Effector CD8-positive, alpha-beta T cell (primary cell): ENCODE results near the gene OR2G6.
"Not testable (repeated sequence)": the region's sequence is repeated elsewhere in the genome, so short reads cannot be mapped to it uniquely, and the experiment has no call there.

Source experiments
- DNase-seq: peaks from one replicate; lab custom pipeline; 2025; lab: John Stamatoyannopoulos, UW
- total RNA-seq, 4 experiments: gene quantifications; one replicate each; lab custom pipeline; 2026; lab: John Stamatoyannopoulos, UW

OR2G6 gene
- 0 reads per million in 4 experiments for total RNA-seq

GRCh38 chr1:248507773-248508172 lies at the start of gene OR2G6:
Gene OR2G6 (plus strand): TSS chr1:248508073. CDS start chr1:248521647, 13,574 bp downstream.
- DNase-seq, result not testable (repeated sequence)

- not testable (repeated sequence) for DNase-seq
These were observed 48.8 kb upstream of the OR2G6 start for GRCh38 chr1:248459117-248459516.

- DNase-seq, result no peak
These were observed 36.7 kb upstream of the OR2G6 start for GRCh38 chr1:248471154-248471553.

- DNase-seq, result not testable (repeated sequence)
These were observed 35.8 kb upstream of the OR2G6 start for GRCh38 chr1:248472111-248472510.

GRCh38 chr1:248473051-248473450 lies 34.8 kb upstream of the OR2G6 start, which contains the start of gene OR2T3:
Gene OR2T3 (plus strand): TSS chr1:248473351. CDS start chr1:248473351, 0 bp downstream.
- not testable (repeated sequence) for DNase-seq

GRCh38 chr1:248475660-248476059 lies 32.2 kb upstream of the OR2G6 start:
- DNase-seq, result not testable (repeated sequence)

GRCh38 chr1:248481686-248482579 lies 25.9 kb upstream of the OR2G6 start:
- DNase-seq, result not testable (repeated sequence)

GRCh38 chr1:248488289-248488688 lies 19.6 kb upstream of the OR2G6 start, which contains the start of gene OR2T5:
Gene OR2T5 (plus strand): TSS chr1:248488589. CDS start chr1:248488589, 0 bp downstream.
- not testable (repeated sequence) for DNase-seq

- DNase-seq, result not testable (repeated sequence)
These were observed 11.2 kb upstream of the OR2G6 start for GRCh38 chr1:248496661-248497060.

GRCh38 chr1:248500305-248501035 lies 7.4 kb upstream of the OR2G6 start:
- not testable (repeated sequence) for DNase-seq

GRCh38 chr1:248510217-248510616 lies 2.3 kb downstream of the OR2G6 start:
- not testable (repeated sequence) for DNase-seq

- DNase-seq, result no peak
These were observed 14.0 kb downstream of the OR2G6 start for GRCh38 chr1:248521856-248522255.

GRCh38 chr1:248537449-248537848 lies 29.6 kb downstream of the OR2G6 start:
- DNase-seq, result not testable (repeated sequence)

GRCh38 chr1:248547383-248547782 lies 39.5 kb downstream of the OR2G6 start:
- DNase-seq, result not testable (repeated sequence)

- not testable (repeated sequence) for DNase-seq
These were observed 43.2 kb downstream of the OR2G6 start for GRCh38 chr1:248551027-248551426.

- not testable (repeated sequence) for DNase-seq
These were observed 54.8 kb downstream of the OR2G6 start, which contains the start of gene OR2T29 for GRCh38 chr1:248562672-248563071. Gene OR2T29 (minus strand): TSS chr1:248562772. CDS start chr1:248559491, 3,281 bp downstream.

GRCh38 chr1:248565530-248566373 lies 57.9 kb downstream of the OR2G6 start:
- not testable (repeated sequence) for DNase-seq

- not testable (repeated sequence) for DNase-seq
These were observed 61.2 kb downstream of the OR2G6 start for GRCh38 chr1:248569049-248569448.

- not testable (repeated sequence) for DNase-seq
These were observed 62.9 kb downstream of the OR2G6 start for GRCh38 chr1:248570811-248571210.

GRCh38 chr1:248572049-248572448 lies 64.2 kb downstream of the OR2G6 start:
- DNase-seq, result not testable (repeated sequence)

GRCh38 chr1:248573856-248574255 lies 66.0 kb downstream of the OR2G6 start:
- not testable (repeated sequence) for DNase-seq
